K562 (cell line): ENCODE data around the gene MGA. TPM values are rescaled to one million over a fixed set of nuclear protein-coding genes. Genes with fewer than 3 reads are reported as not detected.
A peak's percentile ranks its signal among the peaks of the same experiment; 100 is the strongest.

Experiments
- CBFA2T2 ChIP-seq: fragments of 450-650 bp; conservative IDR thresholded peaks from 2 replicates; pipeline ENCODE4 v1.6.1; 2017; ENCODE audit warnings: mild to moderate bottlenecking
- CHCHD3 ChIP-seq: fragments of 250-450 bp; sonication (Bioruptor Pico); IDR thresholded peaks from 2 replicates; pipeline ENCODE4 v2.1.2; 2022; ENCODE audit warnings: mild to moderate bottlenecking
- FOXK2 ChIP-seq, 2 experiments: fragments of 450-650 bp; IDR thresholded peaks in 1 of 2; conservative IDR thresholded peaks in 1 of 2; 2 replicates each; pipeline ENCODE4 v1.6.1; 2016; ENCODE audit warnings: low read depth in 2 of 2, mild to moderate bottlenecking in 1 of 2
- HOXB6 ChIP-seq: fragments of 250-450 bp; sonication (Bioruptor Pico); IDR thresholded peaks from 2 replicates; pipeline ENCODE4 v1.5.1; 2022; ENCODE audit warnings: mild to moderate bottlenecking, borderline replicate concordance
- KDM1A ChIP-seq, 2 experiments: fragments of 450-650 bp; IDR thresholded peaks; 2 replicates each; pipeline ENCODE4 v1.6.1; 2016; ENCODE audit warnings: mild to moderate bottlenecking in 2 of 2
- MAFF ChIP-seq: IDR thresholded peaks from 2 replicates; pipeline ENCODE4 v1.6.1; 2012; ENCODE audit warnings: low read length, improper control_type of control experiment
- MAFG ChIP-seq: fragments of 450-650 bp; conservative IDR thresholded peaks from 2 replicates; pipeline ENCODE4 v1.6.1; 2016; ENCODE audit warnings: missing genetic modification characterization, missing compliant biosample characterization
- MAFK ChIP-seq: IDR thresholded peaks from 2 replicates; pipeline ENCODE4 v1.6.1; 2011; ENCODE audit warnings: low read length, improper control_type of control experiment
- POLR2H ChIP-seq: IDR thresholded peaks from 2 replicates; pipeline ENCODE4 v1.6.1; 2016; ENCODE audit warnings: missing genetic modification characterization, low read depth, mild to moderate bottlenecking, control low read depth, missing compliant biosample characterization, moderate library complexity
- POU5F1 ChIP-seq: fragments of 150-350 bp; IDR thresholded peaks from 2 replicates; pipeline ENCODE4 v1.6.1; 2014; ENCODE audit warnings: borderline replicate concordance, low read length, low read depth, mild to moderate bottlenecking; ENCODE audit not compliant: partially characterized antibody
- PURB ChIP-seq: sonication (generic); formaldehyde crosslinking; IDR thresholded peaks from 2 replicates; pipeline ENCODE4 v1.9.0; 2021; ENCODE audit warnings: low read depth, mild to moderate bottlenecking, missing genetic modification reagents
- SMARCA4 ChIP-seq: fragments of 450-650 bp; IDR thresholded peaks from 2 replicates; pipeline ENCODE4 v1.6.1; 2016
- TEAD4 ChIP-seq, 2 experiments: sonication (generic) in 1 of 2; formaldehyde crosslinking in 1 of 2; IDR thresholded peaks; 2 replicates each; pipeline versions ENCODE4 v1.6.1 to v1.8.0; 2012 to 2022; ENCODE audit warnings: borderline replicate concordance in 1 of 2, inconsistent platforms in 1 of 2, low read length in 1 of 2, mild to moderate bottlenecking in 1 of 2, missing genetic modification reagents in 1 of 2
- TGIF2 ChIP-seq: sonication (generic); formaldehyde crosslinking; IDR thresholded peaks from 2 replicates; pipeline ENCODE4 v1.8.1; 2022; ENCODE audit warnings: mild to moderate bottlenecking, missing genetic modification reagents, moderate library complexity
- XRCC3 ChIP-seq: fragments of 450-650 bp; IDR thresholded peaks from 2 replicates; pipeline ENCODE4 v1.6.1; 2017; ENCODE audit warnings: mild to moderate bottlenecking, moderate library complexity
- ZBTB1 ChIP-seq: sonication (generic); formaldehyde crosslinking; IDR thresholded peaks from 2 replicates; pipeline ENCODE4 v1.8.1; 2023; ENCODE audit warnings: missing genetic modification reagents, low read depth, mild to moderate bottlenecking, borderline replicate concordance
- ZC3H11A ChIP-seq: IDR thresholded peaks from 2 replicates; pipeline ENCODE4 v1.6.1; 2012; ENCODE audit warnings: low read depth, low read length, improper control_type of control experiment
- ZNF133 ChIP-seq: fragments of 250-450 bp; sonication (Bioruptor Pico); IDR thresholded peaks from 2 replicates; pipeline ENCODE4 v1.4.0; 2020; ENCODE audit warnings: mild to moderate bottlenecking
- ZNF143 ChIP-seq: sonication (generic); formaldehyde crosslinking; IDR thresholded peaks from 2 replicates; pipeline ENCODE4 v1.9.0; 2022; ENCODE audit warnings: mild to moderate bottlenecking, missing genetic modification reagents
- ZNF316 ChIP-seq: fragments of 450-650 bp; IDR thresholded peaks from 2 replicates; pipeline ENCODE4 v1.6.1; 2016
- ZNF445 ChIP-seq: fragments of 250-450 bp; sonication (Bioruptor Pico); IDR thresholded peaks from 2 replicates; pipeline ENCODE4 v1.4.0; 2020; ENCODE audit warnings: low read depth, mild to moderate bottlenecking, moderate library complexity
- ZNF668 ChIP-seq: fragments of 250-450 bp; sonication (Bioruptor Pico); IDR thresholded peaks from 2 replicates; pipeline ENCODE4 v1.8.0; 2022; ENCODE audit warnings: mild to moderate bottlenecking, inconsistent platforms
- ZNF764 ChIP-seq: fragments of 250-450 bp; sonication (Bioruptor Pico); IDR thresholded peaks from 2 replicates; pipeline ENCODE4 v1.4.0; 2020; ENCODE audit warnings: low read depth, mild to moderate bottlenecking, moderate library complexity
- polyA plus RNA-seq, 8 experiments: library from polyadenylated mRNA; depleted of rRNA in 4 of 8; stranded (reverse) in 5 of 8; unstranded in 3 of 8; fragments of >200 nt; fragmentation: Nextera tagmentation in 2 of 8; fragmentation: Illumina TruSeq in 1 of 8; extraction: Ambion mirVana in 2 of 8; extraction: Trizol in 1 of 8; gene quantifications; 2 replicates each; pipeline versions ENCODE4 v1.2.1 to v1.2.3, GENCODE V29; 2011 to 2014; ENCODE audit warnings: inconsistent platforms in 1 of 8, missing spikeins in 1 of 8
- total RNA-seq, 7 experiments: library from RNA; depleted of rRNA in 6 of 7; stranded (reverse); fragments of >200 nt in 6 of 7; fragmentation: Illumina TruSeq in 2 of 7; extraction: Trizol in 2 of 7; gene quantifications; 2 replicates each; pipeline versions ENCODE4 v1.2.1 to v1.2.3, GENCODE V29; 2011 to 2021; ENCODE audit warnings: low replicate concordance in 1 of 7
- TF ChIP-seq, protein P1 (sequence below): IDR thresholded peaks from 2 replicates; pipeline ENCODE4 v1.6.1; 2012; ENCODE audit warnings: low read depth, low read length, improper control_type of control experiment, borderline replicate concordance
- TF ChIP-seq, protein P2 (sequence below): fragments of 450-650 bp; IDR thresholded peaks from one replicate; pipeline ENCODE4 v1.6.1; 2018; ENCODE audit warnings: mild to moderate bottlenecking, moderate library complexity; ENCODE audit not compliant: partially characterized antibody
- TF ChIP-seq, protein P3 (sequence below): sonication (generic); formaldehyde crosslinking; IDR thresholded peaks from 2 replicates; pipeline ENCODE4 v1.8.1; 2022; ENCODE audit warnings: missing genetic modification reagents

Gene MGA
- total and polyA plus RNA-seq, 9 of the 15 experiments (the other 6 are each of a cell fraction or from before 2014, with no cell fraction given): 4.7 to 56.1 (median 21.1) TPM

DNA sequence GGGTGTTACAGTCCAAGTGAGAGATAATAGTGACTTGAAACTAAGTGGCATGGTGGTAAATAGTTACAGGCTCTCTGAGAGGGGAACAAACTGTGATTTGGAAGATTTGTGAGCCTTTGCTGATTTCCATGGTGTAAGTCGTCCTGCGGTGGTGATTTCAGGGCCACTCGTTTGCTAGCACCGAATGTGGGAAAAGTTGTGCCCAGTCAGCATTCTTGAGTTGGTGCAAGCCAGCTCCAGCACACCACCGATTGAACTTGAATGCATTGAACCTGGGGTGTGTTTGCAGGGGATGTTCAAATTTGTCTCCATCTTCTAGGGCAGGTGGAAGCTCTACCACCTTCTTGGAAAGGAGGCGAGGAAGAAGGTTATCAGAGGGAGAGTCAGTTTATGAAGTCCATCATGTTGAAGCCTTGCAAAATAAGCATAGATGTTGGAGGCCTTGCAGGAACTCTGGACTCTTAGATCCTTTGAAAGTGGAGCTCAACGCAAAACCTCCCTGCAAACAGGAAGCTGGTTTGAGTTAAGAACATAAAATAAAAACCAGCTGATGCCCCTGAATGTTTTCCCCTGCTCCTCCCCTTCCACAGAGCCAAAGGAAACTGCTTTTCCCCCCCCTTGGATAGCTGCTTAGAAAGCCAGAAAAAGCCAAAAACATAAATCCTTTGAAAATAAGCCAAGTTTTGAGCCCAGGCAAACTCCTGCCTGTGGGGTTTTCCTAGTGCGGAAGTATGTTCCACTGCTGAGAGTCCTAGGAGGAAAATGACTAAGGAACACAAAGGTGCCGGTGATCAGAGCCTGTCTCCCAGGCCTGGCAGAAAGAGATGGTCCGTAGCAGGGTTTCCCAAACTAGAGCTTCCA is 136.0 kb downstream of the MGA start (continued):
- TF ChIP-seq, protein P1, sequence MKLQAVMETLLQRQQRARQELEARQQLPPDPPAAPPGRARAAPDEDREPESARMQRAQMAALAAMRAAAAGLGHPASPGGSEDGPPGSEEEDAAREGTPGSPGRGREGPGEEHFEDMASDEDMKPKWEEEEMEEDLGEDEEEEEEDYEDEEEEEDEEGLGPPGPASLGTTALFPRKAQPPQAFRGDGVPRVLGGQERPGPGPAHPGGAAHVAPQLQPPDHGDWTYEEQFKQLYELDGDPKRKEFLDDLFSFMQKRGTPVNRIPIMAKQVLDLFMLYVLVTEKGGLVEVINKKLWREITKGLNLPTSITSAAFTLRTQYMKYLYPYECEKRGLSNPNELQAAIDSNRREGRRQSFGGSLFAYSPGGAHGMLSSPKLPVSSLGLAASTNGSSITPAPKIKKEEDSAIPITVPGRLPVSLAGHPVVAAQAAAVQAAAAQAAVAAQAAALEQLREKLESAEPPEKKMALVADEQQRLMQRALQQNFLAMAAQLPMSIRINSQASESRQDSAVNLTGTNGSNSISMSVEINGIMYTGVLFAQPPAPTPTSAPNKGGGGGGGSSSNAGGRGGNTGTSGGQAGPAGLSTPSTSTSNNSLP: no peak
- TF ChIP-seq, protein P2, sequence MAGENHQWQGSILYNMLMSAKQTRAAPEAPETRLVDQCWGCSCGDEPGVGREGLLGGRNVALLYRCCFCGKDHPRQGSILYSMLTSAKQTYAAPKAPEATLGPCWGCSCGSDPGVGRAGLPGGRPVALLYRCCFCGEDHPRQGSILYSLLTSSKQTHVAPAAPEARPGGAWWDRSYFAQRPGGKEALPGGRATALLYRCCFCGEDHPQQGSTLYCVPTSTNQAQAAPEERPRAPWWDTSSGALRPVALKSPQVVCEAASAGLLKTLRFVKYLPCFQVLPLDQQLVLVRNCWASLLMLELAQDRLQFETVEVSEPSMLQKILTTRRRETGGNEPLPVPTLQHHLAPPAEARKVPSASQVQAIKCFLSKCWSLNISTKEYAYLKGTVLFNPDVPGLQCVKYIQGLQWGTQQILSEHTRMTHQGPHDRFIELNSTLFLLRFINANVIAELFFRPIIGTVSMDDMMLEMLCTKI: no peak
- TF ChIP-seq, protein P3, sequence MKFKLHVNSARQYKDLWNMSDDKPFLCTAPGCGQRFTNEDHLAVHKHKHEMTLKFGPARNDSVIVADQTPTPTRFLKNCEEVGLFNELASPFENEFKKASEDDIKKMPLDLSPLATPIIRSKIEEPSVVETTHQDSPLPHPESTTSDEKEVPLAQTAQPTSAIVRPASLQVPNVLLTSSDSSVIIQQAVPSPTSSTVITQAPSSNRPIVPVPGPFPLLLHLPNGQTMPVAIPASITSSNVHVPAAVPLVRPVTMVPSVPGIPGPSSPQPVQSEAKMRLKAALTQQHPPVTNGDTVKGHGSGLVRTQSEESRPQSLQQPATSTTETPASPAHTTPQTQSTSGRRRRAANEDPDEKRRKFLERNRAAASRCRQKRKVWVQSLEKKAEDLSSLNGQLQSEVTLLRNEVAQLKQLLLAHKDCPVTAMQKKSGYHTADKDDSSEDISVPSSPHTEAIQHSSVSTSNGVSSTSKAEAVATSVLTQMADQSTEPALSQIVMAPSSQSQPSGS (CRISPR knock-in tag): no peak
- TF ChIP-seq POLR2H (tag): no peak
- TF ChIP-seq MAFK: peak; percentile 72
- no peak for TF ChIP-seq KDM1A (IDR thresholded peaks at IDR 0.05)
- no peak for TF ChIP-seq ZNF143
- no peak for TF ChIP-seq ZNF764 (CRISPR knock-in tag)
- TF ChIP-seq XRCC3: no peak
- peak; percentile 60 for TF ChIP-seq MAFF
- no peak for TF ChIP-seq ZNF133
- TF ChIP-seq MAFG: peak; percentile 61
- no peak for TF ChIP-seq ZNF445 (CRISPR knock-in tag)
- no peak for TF ChIP-seq PURB
- TF ChIP-seq CBFA2T2: no peak
- TF ChIP-seq FOXK2 (conservative IDR thresholded peaks at IDR 0.05 in 1 of 2, IDR thresholded peaks at IDR 0.05 in 1 of 2; ENCODE audit: low read depth in 2 of 2): no peak
- no peak for TF ChIP-seq ZC3H11A
- no peak for TF ChIP-seq TEAD4 (IDR thresholded peaks at IDR 0.05; ENCODE audit: low read length)
- TF ChIP-seq TEAD4 (CRISPR knock-in tag; IDR thresholded peaks at IDR 0.05; ENCODE audit: borderline replicate concordance): no peak
- TF ChIP-seq POU5F1: no peak
- TF ChIP-seq ZBTB1 (CRISPR knock-in tag): no peak
- TF ChIP-seq HOXB6 (CRISPR knock-in tag): no peak
- TF ChIP-seq ZNF316: peak; percentile 85
- TF ChIP-seq SMARCA4: no peak
- TF ChIP-seq TGIF2 (CRISPR knock-in tag): no peak
- TF ChIP-seq ZNF668 (CRISPR knock-in tag): no peak
- no peak for TF ChIP-seq CHCHD3 (CRISPR knock-in tag)
